HepG2 (cell line): ENCODE results near the gene MCEE. TPM values are rescaled to one million over a fixed set of nuclear protein-coding genes. Genes with fewer than 3 reads are reported as not detected.

Source experiments
- IRX3 ChIP-seq: sonication (generic); formaldehyde crosslinking; IDR thresholded peaks from 2 replicates; pipeline ENCODE4 v1.8.1; 2023; ENCODE audit warnings: mild to moderate bottlenecking, low read depth, missing genetic modification reagents, borderline replicate concordance
- ZBTB1 ChIP-seq: sonication (generic); formaldehyde crosslinking; IDR thresholded peaks from 2 replicates; pipeline ENCODE4 v1.4.0; 2020; ENCODE audit warnings: missing genetic modification reagents, borderline replicate concordance
- ZFP36 ChIP-seq: fragments of 150-350 bp; IDR thresholded peaks from 2 replicates; pipeline ENCODE4 v1.6.1; 2018; ENCODE audit warnings: borderline replicate concordance, low read length, low read depth; ENCODE audit not compliant: partially characterized antibody
- ZNF564 ChIP-seq: sonication (generic); formaldehyde crosslinking; IDR thresholded peaks from 2 replicates; pipeline ENCODE4 v1.8.1; 2023; ENCODE audit warnings: mild to moderate bottlenecking, missing genetic modification reagents
- ZNF577 ChIP-seq: sonication (generic); formaldehyde crosslinking; IDR thresholded peaks from 2 replicates; pipeline ENCODE4 v1.4.0; 2020; ENCODE audit warnings: mild to moderate bottlenecking, low read depth, missing genetic modification reagents, borderline replicate concordance
- ZNF761 ChIP-seq: sonication (generic); formaldehyde crosslinking; conservative IDR thresholded peaks from 2 replicates; pipeline ENCODE4 v1.4.0; 2020; ENCODE audit warnings: mild to moderate bottlenecking, missing genetic modification reagents
- polyA plus RNA-seq, 8 experiments: library from polyadenylated mRNA; depleted of rRNA in 3 of 8; stranded (reverse) in 7 of 8; unstranded in 1 of 8; fragments of >200 nt; fragmentation: Illumina TruSeq in 4 of 8; extraction: Trizol in 4 of 8; gene quantifications; 2 replicates each; pipeline versions ENCODE4 v1.2.1 to v1.2.3, GENCODE V29; 2011 to 2016; ENCODE audit warnings: low read depth in 4 of 8, missing spikeins in 1 of 8, mixed read lengths in 1 of 8; ENCODE audit not compliant: insufficient read depth in 1 of 8
- total RNA-seq, 5 experiments: library from RNA; depleted of rRNA; stranded (reverse); fragments of >200 nt; fragmentation: Illumina TruSeq; extraction: Trizol; gene quantifications; 2 replicates each; pipeline ENCODE4 v1.2.3, GENCODE V29; 2016; ENCODE audit warnings: low read depth in 1 of 5
- TF ChIP-seq, protein P1 (sequence below): sonication (generic); formaldehyde crosslinking; conservative IDR thresholded peaks from 2 replicates; pipeline ENCODE4 v1.4.0; 2020; ENCODE audit warnings: missing genetic modification reagents
- TF ChIP-seq, protein P2 (sequence below): sonication (generic); formaldehyde crosslinking; IDR thresholded peaks from 2 replicates; pipeline ENCODE4 v1.9.0; 2021; ENCODE audit warnings: missing genetic modification reagents, borderline replicate concordance
- TF ChIP-seq, protein P3 (sequence below): IDR thresholded peaks from 2 replicates; pipeline ENCODE4 v1.6.1; 2016; ENCODE audit warnings: low read depth, control low read depth
- TF ChIP-seq, protein P4 (sequence below): sonication (generic); formaldehyde crosslinking; IDR thresholded peaks from 2 replicates; pipeline ENCODE4 v1.4.0; 2020; ENCODE audit warnings: low read depth, mild to moderate bottlenecking, missing genetic modification reagents
- TF ChIP-seq, protein P5 (sequence below): sonication (generic); formaldehyde crosslinking; IDR thresholded peaks from 2 replicates; pipeline ENCODE4 v1.4.0; 2020; ENCODE audit warnings: missing genetic modification reagents
- TF ChIP-seq, protein P6 (sequence below): IDR thresholded peaks from 2 replicates; pipeline ENCODE4 v1.6.1; 2016
- TF ChIP-seq, protein P7 (sequence below): sonication (generic); formaldehyde crosslinking; IDR thresholded peaks from 2 replicates; pipeline ENCODE4 v1.4.0; 2020; ENCODE audit warnings: mild to moderate bottlenecking, missing genetic modification reagents, borderline replicate concordance

Gene MCEE
- total and polyA plus RNA-seq, 2 of the 13 experiments (the other 11 are each of a cell fraction or from before 2014, with no cell fraction given), result 32.0 to 66.9 TPM

DNA sequence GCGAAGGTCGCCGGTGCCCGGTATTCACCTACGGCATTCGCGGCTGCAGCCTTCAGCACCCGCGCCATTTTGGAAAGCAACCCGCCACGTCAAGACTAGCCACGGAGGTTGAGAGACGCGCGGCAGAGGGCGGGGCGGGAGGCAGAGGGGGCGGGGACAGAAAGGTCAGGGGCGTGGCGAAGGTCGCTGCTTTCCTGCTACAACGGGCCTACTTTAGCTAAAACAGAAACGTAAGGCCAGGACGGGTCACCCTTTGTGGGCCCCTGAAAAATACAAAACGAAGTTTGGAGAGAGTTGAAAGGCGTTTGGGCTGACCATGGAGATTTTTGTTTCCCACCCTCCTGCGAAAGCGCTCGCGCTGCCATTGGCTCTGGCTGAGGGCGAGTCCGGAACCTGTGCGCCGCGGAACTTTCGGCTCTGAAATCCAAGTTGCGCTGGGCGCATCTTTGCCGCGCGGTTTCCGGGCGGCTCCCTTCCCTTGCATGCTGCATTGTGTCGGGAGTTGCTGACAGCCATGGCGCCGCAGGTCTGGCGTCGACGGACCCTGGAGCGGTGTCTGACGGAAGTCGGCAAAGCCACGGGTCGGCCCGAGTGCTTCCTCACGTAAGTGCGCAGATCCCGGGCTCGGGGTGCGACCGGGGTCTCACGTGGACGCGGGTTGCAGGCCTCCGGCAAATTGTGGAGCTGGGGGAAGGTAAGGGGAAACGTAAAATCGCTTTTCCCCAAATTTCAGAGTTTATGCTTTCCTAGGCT lies at the start of gene MCEE, which contains the start of gene MPHOSPH10 (continued):
- TF ChIP-seq, protein P1, sequence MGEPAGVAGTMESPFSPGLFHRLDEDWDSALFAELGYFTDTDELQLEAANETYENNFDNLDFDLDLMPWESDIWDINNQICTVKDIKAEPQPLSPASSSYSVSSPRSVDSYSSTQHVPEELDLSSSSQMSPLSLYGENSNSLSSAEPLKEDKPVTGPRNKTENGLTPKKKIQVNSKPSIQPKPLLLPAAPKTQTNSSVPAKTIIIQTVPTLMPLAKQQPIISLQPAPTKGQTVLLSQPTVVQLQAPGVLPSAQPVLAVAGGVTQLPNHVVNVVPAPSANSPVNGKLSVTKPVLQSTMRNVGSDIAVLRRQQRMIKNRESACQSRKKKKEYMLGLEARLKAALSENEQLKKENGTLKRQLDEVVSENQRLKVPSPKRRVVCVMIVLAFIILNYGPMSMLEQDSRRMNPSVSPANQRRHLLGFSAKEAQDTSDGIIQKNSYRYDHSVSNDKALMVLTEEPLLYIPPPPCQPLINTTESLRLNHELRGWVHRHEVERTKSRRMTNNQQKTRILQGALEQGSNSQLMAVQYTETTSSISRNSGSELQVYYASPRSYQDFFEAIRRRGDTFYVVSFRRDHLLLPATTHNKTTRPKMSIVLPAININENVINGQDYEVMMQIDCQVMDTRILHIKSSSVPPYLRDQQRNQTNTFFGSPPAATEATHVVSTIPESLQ, result peak; percentile 97
- TF ChIP-seq, protein P2, sequence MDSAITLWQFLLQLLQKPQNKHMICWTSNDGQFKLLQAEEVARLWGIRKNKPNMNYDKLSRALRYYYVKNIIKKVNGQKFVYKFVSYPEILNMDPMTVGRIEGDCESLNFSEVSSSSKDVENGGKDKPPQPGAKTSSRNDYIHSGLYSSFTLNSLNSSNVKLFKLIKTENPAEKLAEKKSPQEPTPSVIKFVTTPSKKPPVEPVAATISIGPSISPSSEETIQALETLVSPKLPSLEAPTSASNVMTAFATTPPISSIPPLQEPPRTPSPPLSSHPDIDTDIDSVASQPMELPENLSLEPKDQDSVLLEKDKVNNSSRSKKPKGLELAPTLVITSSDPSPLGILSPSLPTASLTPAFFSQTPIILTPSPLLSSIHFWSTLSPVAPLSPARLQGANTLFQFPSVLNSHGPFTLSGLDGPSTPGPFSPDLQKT (CRISPR knock-in tag), result 0 out of 2 replicates have a peak, but pooled peaks have one; percentile 72
- TF ChIP-seq ZNF564 (CRISPR knock-in tag) (peak; percentile 86), IRX3 (CRISPR knock-in tag) (peak; percentile 86; the same call in 1 of the 2 replicates), ZNF761 (0 out of 2 replicates have a peak, but pooled peaks have one; percentile 74), ZFP36 (no peak), ZBTB1 (peak; percentile 74; the same call in 1 of the 2 replicates), ZNF577 (CRISPR knock-in tag) (peak; percentile 90; the same call in 1 of the 2 replicates)
- TF ChIP-seq, protein P3, sequence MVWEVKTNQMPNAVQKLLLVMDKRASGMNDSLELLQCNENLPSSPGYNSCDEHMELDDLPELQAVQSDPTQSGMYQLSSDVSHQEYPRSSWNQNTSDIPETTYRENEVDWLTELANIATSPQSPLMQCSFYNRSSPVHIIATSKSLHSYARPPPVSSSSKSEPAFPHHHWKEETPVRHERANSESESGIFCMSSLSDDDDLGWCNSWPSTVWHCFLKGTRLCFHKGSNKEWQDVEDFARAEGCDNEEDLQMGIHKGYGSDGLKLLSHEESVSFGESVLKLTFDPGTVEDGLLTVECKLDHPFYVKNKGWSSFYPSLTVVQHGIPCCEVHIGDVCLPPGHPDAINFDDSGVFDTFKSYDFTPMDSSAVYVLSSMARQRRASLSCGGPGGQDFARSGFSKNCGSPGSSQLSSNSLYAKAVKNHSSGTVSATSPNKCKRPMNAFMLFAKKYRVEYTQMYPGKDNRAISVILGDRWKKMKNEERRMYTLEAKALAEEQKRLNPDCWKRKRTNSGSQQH (CRISPR knock-in tag), result peak; percentile 96
- TF ChIP-seq, protein P4, sequence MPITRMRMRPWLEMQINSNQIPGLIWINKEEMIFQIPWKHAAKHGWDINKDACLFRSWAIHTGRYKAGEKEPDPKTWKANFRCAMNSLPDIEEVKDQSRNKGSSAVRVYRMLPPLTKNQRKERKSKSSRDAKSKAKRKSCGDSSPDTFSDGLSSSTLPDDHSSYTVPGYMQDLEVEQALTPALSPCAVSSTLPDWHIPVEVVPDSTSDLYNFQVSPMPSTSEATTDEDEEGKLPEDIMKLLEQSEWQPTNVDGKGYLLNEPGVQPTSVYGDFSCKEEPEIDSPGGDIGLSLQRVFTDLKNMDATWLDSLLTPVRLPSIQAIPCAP (CRISPR knock-in tag), result no peak; the same call in 1 of the 2 replicates
- TF ChIP-seq, protein P5, sequence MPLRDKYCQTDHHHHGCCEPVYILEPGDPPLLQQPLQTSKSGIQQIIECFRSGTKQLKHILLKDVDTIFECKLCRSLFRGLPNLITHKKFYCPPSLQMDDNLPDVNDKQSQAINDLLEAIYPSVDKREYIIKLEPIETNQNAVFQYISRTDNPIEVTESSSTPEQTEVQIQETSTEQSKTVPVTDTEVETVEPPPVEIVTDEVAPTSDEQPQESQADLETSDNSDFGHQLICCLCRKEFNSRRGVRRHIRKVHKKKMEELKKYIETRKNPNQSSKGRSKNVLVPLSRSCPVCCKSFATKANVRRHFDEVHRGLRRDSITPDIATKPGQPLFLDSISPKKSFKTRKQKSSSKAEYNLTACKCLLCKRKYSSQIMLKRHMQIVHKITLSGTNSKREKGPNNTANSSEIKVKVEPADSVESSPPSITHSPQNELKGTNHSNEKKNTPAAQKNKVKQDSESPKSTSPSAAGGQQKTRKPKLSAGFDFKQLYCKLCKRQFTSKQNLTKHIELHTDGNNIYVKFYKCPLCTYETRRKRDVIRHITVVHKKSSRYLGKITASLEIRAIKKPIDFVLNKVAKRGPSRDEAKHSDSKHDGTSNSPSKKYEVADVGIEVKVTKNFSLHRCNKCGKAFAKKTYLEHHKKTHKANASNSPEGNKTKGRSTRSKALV (CRISPR knock-in tag), result peak; percentile 85; the same call in 1 of the 2 replicates
- TF ChIP-seq, protein P6, sequence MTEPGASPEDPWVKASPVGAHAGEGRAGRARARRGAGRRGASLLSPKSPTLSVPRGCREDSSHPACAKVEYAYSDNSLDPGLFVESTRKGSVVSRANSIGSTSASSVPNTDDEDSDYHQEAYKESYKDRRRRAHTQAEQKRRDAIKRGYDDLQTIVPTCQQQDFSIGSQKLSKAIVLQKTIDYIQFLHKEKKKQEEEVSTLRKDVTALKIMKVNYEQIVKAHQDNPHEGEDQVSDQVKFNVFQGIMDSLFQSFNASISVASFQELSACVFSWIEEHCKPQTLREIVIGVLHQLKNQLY (CRISPR knock-in tag), result peak; percentile 51; the same call in 1 of the 2 replicates
- TF ChIP-seq, protein P7, sequence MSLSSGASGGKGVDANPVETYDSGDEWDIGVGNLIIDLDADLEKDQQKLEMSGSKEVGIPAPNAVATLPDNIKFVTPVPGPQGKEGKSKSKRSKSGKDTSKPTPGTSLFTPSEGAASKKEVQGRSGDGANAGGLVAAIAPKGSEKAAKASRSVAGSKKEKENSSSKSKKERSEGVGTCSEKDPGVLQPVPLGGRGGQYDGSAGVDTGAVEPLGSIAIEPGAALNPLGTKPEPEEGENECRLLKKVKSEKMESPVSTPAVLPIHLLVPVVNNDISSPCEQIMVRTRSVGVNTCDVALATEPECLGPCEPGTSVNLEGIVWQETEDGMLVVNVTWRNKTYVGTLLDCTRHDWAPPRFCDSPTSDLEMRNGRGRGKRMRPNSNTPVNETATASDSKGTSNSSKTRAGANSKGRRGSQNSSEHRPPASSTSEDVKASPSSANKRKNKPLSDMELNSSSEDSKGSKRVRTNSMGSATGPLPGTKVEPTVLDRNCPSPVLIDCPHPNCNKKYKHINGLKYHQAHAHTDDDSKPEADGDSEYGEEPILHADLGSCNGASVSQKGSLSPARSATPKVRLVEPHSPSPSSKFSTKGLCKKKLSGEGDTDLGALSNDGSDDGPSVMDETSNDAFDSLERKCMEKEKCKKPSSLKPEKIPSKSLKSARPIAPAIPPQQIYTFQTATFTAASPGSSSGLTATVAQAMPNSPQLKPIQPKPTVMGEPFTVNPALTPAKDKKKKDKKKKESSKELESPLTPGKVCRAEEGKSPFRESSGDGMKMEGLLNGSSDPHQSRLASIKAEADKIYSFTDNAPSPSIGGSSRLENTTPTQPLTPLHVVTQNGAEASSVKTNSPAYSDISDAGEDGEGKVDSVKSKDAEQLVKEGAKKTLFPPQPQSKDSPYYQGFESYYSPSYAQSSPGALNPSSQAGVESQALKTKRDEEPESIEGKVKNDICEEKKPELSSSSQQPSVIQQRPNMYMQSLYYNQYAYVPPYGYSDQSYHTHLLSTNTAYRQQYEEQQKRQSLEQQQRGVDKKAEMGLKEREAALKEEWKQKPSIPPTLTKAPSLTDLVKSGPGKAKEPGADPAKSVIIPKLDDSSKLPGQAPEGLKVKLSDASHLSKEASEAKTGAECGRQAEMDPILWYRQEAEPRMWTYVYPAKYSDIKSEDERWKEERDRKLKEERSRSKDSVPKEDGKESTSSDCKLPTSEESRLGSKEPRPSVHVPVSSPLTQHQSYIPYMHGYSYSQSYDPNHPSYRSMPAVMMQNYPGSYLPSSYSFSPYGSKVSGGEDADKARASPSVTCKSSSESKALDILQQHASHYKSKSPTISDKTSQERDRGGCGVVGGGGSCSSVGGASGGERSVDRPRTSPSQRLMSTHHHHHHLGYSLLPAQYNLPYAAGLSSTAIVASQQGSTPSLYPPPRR (CRISPR knock-in tag), result 0 out of 2 replicates have a peak, but pooled peaks have one; percentile 31
